ENCODE data around the gene HTRA1. TPM values are rescaled to one million over a fixed set of nuclear protein-coding genes. Genes with fewer than 3 reads are reported as not detected.

Gene HTRA1
- total and polyA plus RNA-seq, 2 donors (not counting 1 experiment from before 2014, with no cell fraction given): 109 to 216 TPM

DNA sequence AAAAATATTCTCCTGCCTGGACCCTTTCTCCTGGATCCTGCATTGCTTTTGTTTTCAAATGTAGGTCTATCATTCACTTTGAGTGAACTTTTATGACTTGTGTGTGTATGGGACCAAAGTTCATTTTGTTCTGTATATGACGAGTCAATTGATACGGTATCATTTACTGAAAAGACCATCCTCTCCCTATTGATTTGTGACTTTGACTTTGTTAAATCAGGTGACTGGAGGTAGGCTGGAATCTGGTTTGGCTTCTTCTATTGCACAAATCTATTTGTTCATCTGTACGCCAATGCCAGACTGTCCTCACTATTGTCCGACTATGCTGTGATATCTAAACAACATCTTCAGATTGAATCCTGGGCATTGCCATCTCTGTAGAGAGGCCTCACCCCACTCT is 12.2 kb upstream of the HTRA1 start:
- Histone ChIP-seq H2AFZ (ENCODE audit: low read length) (no peak overlapping the region), H3K9ac (ENCODE audit: insufficient read depth, low read length) (no peak overlapping the region), H3K79me2 (ENCODE audit: control insufficient read depth, insufficient read depth, low read length) (no peaks in the 10 kb centered on the region), H3K4me2 (ENCODE audit: extremely low read depth, insufficient read depth, low read length) (no peak overlapping the region), H3K4me1 (ENCODE audit: control insufficient read depth, extremely low read depth, insufficient read depth, low read length) (no peaks in the 10 kb centered on the region), H3K9me3 (ENCODE audit: control insufficient read depth, insufficient read depth, low read depth, low read length) (no peaks in the 10 kb centered on the region), H3K36me3 (ENCODE audit: control insufficient read depth, insufficient read depth, low read length) (no peaks in the 10 kb centered on the region), H3K27me3 (ENCODE audit: control insufficient read depth, insufficient read depth, low read length) (no peaks in the 10 kb centered on the region), H3K4me3 (replicated peaks in 1 of 4; ENCODE audit: control extremely low read depth in 1 of 4, insufficient read depth in 1 of 4, low read depth in 3 of 4, low read length in 4 of 4) (no peak overlapping the region), H4K20me1 (ENCODE audit: control insufficient read depth, extremely low read depth, insufficient read depth, low read length) (no peaks in the 10 kb centered on the region), H3K27ac (ENCODE audit: insufficient read depth, low read length) (no peak overlapping the region)
- TF ChIP-seq EZH2 (IDR thresholded peaks at IDR 0.05; ENCODE audit: low read length, missing control alignments): no peak
- TF ChIP-seq, protein P1, sequence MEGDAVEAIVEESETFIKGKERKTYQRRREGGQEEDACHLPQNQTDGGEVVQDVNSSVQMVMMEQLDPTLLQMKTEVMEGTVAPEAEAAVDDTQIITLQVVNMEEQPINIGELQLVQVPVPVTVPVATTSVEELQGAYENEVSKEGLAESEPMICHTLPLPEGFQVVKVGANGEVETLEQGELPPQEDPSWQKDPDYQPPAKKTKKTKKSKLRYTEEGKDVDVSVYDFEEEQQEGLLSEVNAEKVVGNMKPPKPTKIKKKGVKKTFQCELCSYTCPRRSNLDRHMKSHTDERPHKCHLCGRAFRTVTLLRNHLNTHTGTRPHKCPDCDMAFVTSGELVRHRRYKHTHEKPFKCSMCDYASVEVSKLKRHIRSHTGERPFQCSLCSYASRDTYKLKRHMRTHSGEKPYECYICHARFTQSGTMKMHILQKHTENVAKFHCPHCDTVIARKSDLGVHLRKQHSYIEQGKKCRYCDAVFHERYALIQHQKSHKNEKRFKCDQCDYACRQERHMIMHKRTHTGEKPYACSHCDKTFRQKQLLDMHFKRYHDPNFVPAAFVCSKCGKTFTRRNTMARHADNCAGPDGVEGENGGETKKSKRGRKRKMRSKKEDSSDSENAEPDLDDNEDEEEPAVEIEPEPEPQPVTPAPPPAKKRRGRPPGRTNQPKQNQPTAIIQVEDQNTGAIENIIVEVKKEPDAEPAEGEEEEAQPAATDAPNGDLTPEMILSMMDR (conservative IDR thresholded peaks at IDR 0.05 in 1 of 2, IDR thresholded peaks at IDR 0.05 in 1 of 2; ENCODE audit: low read depth in 1 of 2, low read length in 2 of 2): no peak
- DNase-seq (ENCODE audit: low read depth in 2 of 2): no peak

DNA sequence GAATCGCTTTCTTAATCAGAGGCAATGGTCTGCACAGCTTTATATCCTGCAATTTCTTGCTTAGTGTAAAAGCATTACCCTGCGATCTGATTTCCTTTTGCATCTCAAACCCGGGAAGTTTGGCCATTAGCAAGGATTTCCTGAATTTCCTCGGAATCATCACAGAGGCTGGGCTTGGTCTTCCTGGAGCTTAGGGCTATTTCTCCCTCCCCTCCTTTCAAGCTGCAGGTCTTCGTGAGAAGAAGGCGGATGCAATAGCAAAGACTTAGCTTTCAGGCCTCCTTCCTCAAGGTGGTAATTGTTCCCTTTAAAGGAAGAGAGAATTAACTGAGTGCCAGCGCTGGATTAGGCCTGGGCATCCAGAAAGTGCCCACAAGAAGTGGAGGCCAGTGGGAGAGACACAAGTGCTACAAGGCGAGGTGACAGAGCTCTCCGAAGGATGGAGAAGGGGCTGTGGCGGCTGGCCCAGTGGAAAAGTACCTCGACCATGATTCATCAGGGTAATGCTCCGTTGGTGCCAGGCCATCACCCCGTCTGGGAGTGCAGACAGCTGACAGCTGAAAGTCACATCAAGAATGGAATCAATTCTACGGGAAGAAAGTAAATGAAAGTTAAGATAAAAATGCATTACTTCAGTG is 10.9 kb upstream of the HTRA1 start:
- Histone ChIP-seq H3K27me3 (ENCODE audit: control insufficient read depth, insufficient read depth, low read length) (no peaks in the 10 kb centered on the region), H3K27ac (ENCODE audit: insufficient read depth, low read length) (no peak overlapping the region), H4K20me1 (ENCODE audit: control insufficient read depth, extremely low read depth, insufficient read depth, low read length) (no peaks in the 10 kb centered on the region), H3K36me3 (ENCODE audit: control insufficient read depth, insufficient read depth, low read length) (no peaks in the 10 kb centered on the region), H3K9ac (ENCODE audit: insufficient read depth, low read length) (no peak overlapping the region), H3K4me3 (replicated peaks in 1 of 4; ENCODE audit: control extremely low read depth in 1 of 4, insufficient read depth in 1 of 4, low read depth in 3 of 4, low read length in 4 of 4) (no peak overlapping the region), H3K4me1 (ENCODE audit: control insufficient read depth, extremely low read depth, insufficient read depth, low read length) (no peaks in the 10 kb centered on the region), H3K4me2 (ENCODE audit: extremely low read depth, insufficient read depth, low read length) (no peak overlapping the region), H2AFZ (ENCODE audit: low read length) (no peak overlapping the region), H3K79me2 (ENCODE audit: control insufficient read depth, insufficient read depth, low read length) (no peaks in the 10 kb centered on the region), H3K9me3 (ENCODE audit: control insufficient read depth, insufficient read depth, low read depth, low read length) (no peaks in the 10 kb centered on the region)
- TF ChIP-seq, protein P1 (conservative IDR thresholded peaks at IDR 0.05 in 1 of 2, IDR thresholded peaks at IDR 0.05 in 1 of 2; ENCODE audit: low read depth in 1 of 2, low read length in 2 of 2): no peak
- TF ChIP-seq EZH2 (IDR thresholded peaks at IDR 0.05; ENCODE audit: low read length, missing control alignments): no peak
- DNase-seq (ENCODE audit: low read depth in 2 of 2): no peak

DNA sequence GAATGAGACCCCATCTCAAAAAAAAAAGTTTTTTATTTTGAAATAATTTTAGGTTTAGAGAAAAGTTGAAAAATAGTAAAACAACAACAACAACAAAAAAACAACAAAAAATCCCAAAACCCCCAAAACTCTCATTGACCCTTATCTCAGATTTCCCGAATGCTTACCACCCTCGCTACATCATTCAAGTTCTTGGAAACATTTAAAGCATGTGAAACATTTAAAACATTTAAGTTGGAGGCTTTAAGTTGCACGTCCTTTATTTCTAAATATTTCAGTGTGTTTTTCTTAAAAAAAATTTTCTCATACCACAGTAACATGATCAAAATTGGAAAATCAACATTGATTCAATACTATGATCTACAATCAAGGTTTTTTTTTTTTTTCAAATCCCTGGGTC is 7.3 kb upstream of the HTRA1 start:
- no peak for DNase-seq (ENCODE audit: low read depth in 2 of 2)
- Histone ChIP-seq H3K27ac (ENCODE audit: insufficient read depth, low read length) (no peak overlapping the region), H3K4me2 (ENCODE audit: extremely low read depth, insufficient read depth, low read length) (no peak overlapping the region), H3K79me2 (ENCODE audit: control insufficient read depth, insufficient read depth, low read length) (no peaks in the 10 kb centered on the region), H3K4me1 (ENCODE audit: control insufficient read depth, extremely low read depth, insufficient read depth, low read length) (no peaks in the 10 kb centered on the region), H3K9ac (ENCODE audit: insufficient read depth, low read length) (no peak overlapping the region), H3K36me3 (ENCODE audit: control insufficient read depth, insufficient read depth, low read length) (no peaks in the 10 kb centered on the region), H3K9me3 (ENCODE audit: control insufficient read depth, insufficient read depth, low read depth, low read length) (no peaks in the 10 kb centered on the region), H3K4me3 (replicated peaks in 1 of 4; ENCODE audit: control extremely low read depth in 1 of 4, insufficient read depth in 1 of 4, low read depth in 3 of 4, low read length in 4 of 4) (no peak overlapping the region), H2AFZ (ENCODE audit: low read length) (no peak overlapping the region), H3K27me3 (ENCODE audit: control insufficient read depth, insufficient read depth, low read length) (peaks cover 3% of the 10 kb centered on the region), H4K20me1 (ENCODE audit: control insufficient read depth, extremely low read depth, insufficient read depth, low read length) (no peaks in the 10 kb centered on the region)
- TF ChIP-seq, protein P1 (conservative IDR thresholded peaks at IDR 0.05 in 1 of 2, IDR thresholded peaks at IDR 0.05 in 1 of 2; ENCODE audit: low read depth in 1 of 2, low read length in 2 of 2): no peak
- no peak for TF ChIP-seq EZH2 (IDR thresholded peaks at IDR 0.05; ENCODE audit: low read length, missing control alignments)
